H9 (cell line): ENCODE measurements around the gene CAGE1. TPM values are rescaled to one million over a fixed set of nuclear protein-coding genes. Genes with fewer than 3 reads are reported as not detected.

Experiments used
- DNase-seq: peaks from one replicate; pipeline ENCODE4 v3.0.0-alpha.2; 2017
- H2AFZ ChIP-seq: one replicate; pipeline ENCODE4 v1.6.1; 2013; ENCODE audit warnings: mild to moderate bottlenecking, low read length, control low read depth, moderate library complexity
- H2AK5ac ChIP-seq: 2 replicates; pipeline ENCODE4 v1.6.1; 2013; ENCODE audit warnings: low read length, control low read depth, mixed read lengths; ENCODE audit not compliant: insufficient read length
- H2BK120ac ChIP-seq: one replicate; pipeline ENCODE4 v1.6.1; 2013; ENCODE audit warnings: low read depth, mild to moderate bottlenecking, low read length, control low read depth, inconsistent platforms; ENCODE audit not compliant: poor library complexity, severe bottlenecking
- H2BK12ac ChIP-seq: 2 replicates; pipeline ENCODE4 v1.6.1; 2013; ENCODE audit warnings: low read length, control low read depth, mixed read lengths, low read depth; ENCODE audit not compliant: insufficient read length
- H2BK15ac ChIP-seq: 2 replicates; pipeline ENCODE4 v1.6.1; 2013; ENCODE audit warnings: low read depth, low read length, control low read depth
- H2BK20ac ChIP-seq: one replicate; pipeline ENCODE4 v1.6.1; 2013; ENCODE audit warnings: low read depth, mild to moderate bottlenecking, low read length, control low read depth, inconsistent platforms; ENCODE audit not compliant: poor library complexity, severe bottlenecking
- H2BK5ac ChIP-seq: 2 replicates; pipeline ENCODE4 v1.6.1; 2013; ENCODE audit warnings: low read length, control low read depth, mixed read lengths; ENCODE audit not compliant: insufficient read length
- H3K14ac ChIP-seq: 2 replicates; pipeline ENCODE4 v1.6.1; 2013; ENCODE audit warnings: low read length, control low read depth; ENCODE audit not compliant: insufficient read depth
- H3K18ac ChIP-seq: 2 replicates; pipeline ENCODE4 v1.6.1; 2013; ENCODE audit warnings: low read depth, mild to moderate bottlenecking, mixed read lengths, low read length, control low read depth; ENCODE audit not compliant: insufficient read length
- H3K23ac ChIP-seq: 2 replicates; pipeline ENCODE4 v1.6.1; 2013; ENCODE audit warnings: low read length, control low read depth, mixed read lengths, low read depth; ENCODE audit not compliant: insufficient read length
- H3K23me2 ChIP-seq: 2 replicates; pipeline ENCODE4 v1.6.1; 2013; ENCODE audit warnings: low read depth, mild to moderate bottlenecking, mixed read lengths, low read length, control low read depth; ENCODE audit not compliant: insufficient read length, poor library complexity, severe bottlenecking
- H3K27ac ChIP-seq: 2 replicates; pipeline ENCODE4 v1.5.1; 2013; ENCODE audit warnings: low read length, control low read depth, mixed read lengths, low read depth; ENCODE audit not compliant: insufficient read length
- H3K27me3 ChIP-seq: 2 replicates; pipeline ENCODE4 v1.6.1; 2013; ENCODE audit warnings: low read length, control low read depth, inconsistent platforms; ENCODE audit not compliant: insufficient read depth
- H3K4ac ChIP-seq: 2 replicates; pipeline ENCODE4 v1.6.1; 2013; ENCODE audit warnings: low read depth, mild to moderate bottlenecking, control low read depth, inconsistent platforms, low read length, moderate library complexity
- H3K4me1 ChIP-seq: 2 replicates; pipeline ENCODE4 v1.6.1; 2013; ENCODE audit warnings: low read length, control low read depth, inconsistent platforms; ENCODE audit not compliant: insufficient read depth
- H3K4me2 ChIP-seq: 2 replicates; pipeline ENCODE4 v1.6.1; 2013; ENCODE audit warnings: low read length, control low read depth, mixed read lengths; ENCODE audit not compliant: insufficient read length, insufficient read depth
- H3K56ac ChIP-seq: 2 replicates; pipeline ENCODE4 v1.6.1; 2013; ENCODE audit warnings: low read depth, mild to moderate bottlenecking, mixed read lengths, low read length, control low read depth; ENCODE audit not compliant: insufficient read length
- H3K79me1 ChIP-seq: 2 replicates; pipeline ENCODE4 v1.6.1; 2013; ENCODE audit warnings: low read depth, mild to moderate bottlenecking, moderate library complexity, low read length, control low read depth, inconsistent platforms; ENCODE audit not compliant: insufficient read depth, poor library complexity, severe bottlenecking
- H3K79me2 ChIP-seq: 2 replicates; pipeline ENCODE4 v1.6.1; 2013; ENCODE audit warnings: low read length, control low read depth, inconsistent platforms; ENCODE audit not compliant: insufficient read depth
- H3K9ac ChIP-seq: 2 replicates; pipeline ENCODE4 v1.6.1; 2013; ENCODE audit warnings: low read length, control low read depth, mixed read lengths; ENCODE audit not compliant: insufficient read length; ENCODE audit errors: extremely low read depth
- H3K9me3 ChIP-seq: one replicate; pipeline ENCODE4 v1.6.1; 2013; ENCODE audit warnings: low read depth, low read length, inconsistent platforms; ENCODE audit not compliant: control insufficient read depth
- H3T11ph ChIP-seq: one replicate; pipeline ENCODE4 v1.6.1; 2013; ENCODE audit warnings: mild to moderate bottlenecking, low read length, control low read depth, inconsistent platforms
- H4K20me1 ChIP-seq: one replicate; pipeline ENCODE4 v1.6.1; 2013; ENCODE audit not compliant: control insufficient read depth, insufficient read length, insufficient read depth
- H4K5ac ChIP-seq: 2 replicates; pipeline ENCODE4 v1.6.1; 2013; ENCODE audit warnings: low read depth, mild to moderate bottlenecking, mixed read lengths, low read length, control low read depth; ENCODE audit not compliant: insufficient read length
- H4K8ac ChIP-seq: replicated peaks from 2 replicates; pipeline ENCODE4 v1.6.1; 2013; ENCODE audit warnings: low read length, control low read depth, mixed read lengths, low read depth; ENCODE audit not compliant: insufficient read length
- H4K91ac ChIP-seq: 2 replicates; pipeline ENCODE4 v1.6.1; 2013; ENCODE audit warnings: low read depth, mild to moderate bottlenecking, moderate library complexity, mixed read lengths, low read length, control low read depth; ENCODE audit not compliant: insufficient read length
- H3K27ac Mint-ChIP-seq, 3 experiments: 2 replicates in 2 of 3; 3 replicates in 1 of 3; pipeline ENCODE4 v1.8.0; 2020 to 2021; ENCODE audit warnings: mixed read lengths in 3 of 3, mild to moderate bottlenecking in 1 of 3, moderate library complexity in 1 of 3
- H3K27me3 Mint-ChIP-seq: 2 replicates; pipeline ENCODE4 v1.8.0; 2021; ENCODE audit warnings: low read depth, mild to moderate bottlenecking, moderate library complexity, mixed read lengths
- H3K36me3 Mint-ChIP-seq, 3 experiments: 2 replicates in 2 of 3; 3 replicates in 1 of 3; pipeline ENCODE4 v1.8.0; 2020 to 2021; ENCODE audit warnings: low read depth in 3 of 3, mixed read lengths in 3 of 3; ENCODE audit not compliant: insufficient read depth in 1 of 3
- H3K4me1 Mint-ChIP-seq, 2 experiments: 2 replicates each; pipeline ENCODE4 v1.8.0; 2020; ENCODE audit warnings: mixed read lengths in 2 of 2
- H3K4me3 Mint-ChIP-seq, 2 experiments: 2 replicates in 1 of 2; 3 replicates in 1 of 2; pipeline ENCODE4 v1.8.0; 2020 to 2021; ENCODE audit warnings: mild to moderate bottlenecking in 2 of 2, mixed read lengths in 2 of 2, moderate library complexity in 1 of 2
- H3K9me3 Mint-ChIP-seq, 2 experiments: 2 replicates in 1 of 2; 3 replicates in 1 of 2; pipeline ENCODE4 v1.8.0; 2020; ENCODE audit warnings: mild to moderate bottlenecking in 2 of 2, mixed read lengths in 2 of 2, moderate library complexity in 1 of 2
- WGBS: extraction: QIAGEN DNeasy Blood & Tissue Kit; methylation state at CpG from one replicate; pipeline ENCODE4 v1.1.7; 2013; ENCODE audit warnings: missing lambda C conversion rate, low lambda C conversion rate, mixed read lengths; ENCODE audit not compliant: insufficient read length; ENCODE audit errors: extremely low coverage; 5-methylcytosine and 5-hydroxymethylcytosine counted together
- total RNA-seq: library from RNA; stranded (reverse); gene quantifications from 2 replicates; pipeline ENCODE4 v1.2.1, GENCODE V29; 2021
- TF ChIP-seq, protein P1 (sequence below): fragments of 200-600 bp; sonication (generic); conservative IDR thresholded peaks from 3 replicates; pipeline ENCODE4 v1.8.0; 2021; ENCODE audit warnings: antibody characterized with exemption, mild to moderate bottlenecking

CAGE1 gene
- total RNA-seq, 1 experiment from 2014 or later, result 0.28 TPM

DNA sequence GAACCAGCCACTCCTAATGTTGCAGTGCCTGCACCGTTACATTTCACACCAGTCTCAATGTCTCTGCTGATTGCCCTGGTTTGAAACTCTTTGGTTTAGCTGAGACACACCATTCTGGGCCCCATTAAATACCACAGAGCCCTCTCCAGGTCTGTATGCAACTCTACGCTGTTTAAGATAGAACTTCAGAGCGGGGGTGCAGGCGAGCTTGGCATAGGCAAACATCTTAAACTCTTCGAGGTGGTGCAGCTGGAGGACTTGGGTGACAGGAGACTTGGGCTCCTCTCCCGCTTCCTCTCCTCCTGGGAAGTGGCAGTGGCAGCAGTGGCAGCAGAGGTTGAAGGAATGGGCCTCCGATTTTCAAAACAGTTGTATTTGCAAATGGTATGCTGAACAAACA, 58.1 kb downstream of the CAGE1 start:
- no peak overlapping the region for H2AFZ ChIP-seq
- WGBS, result no CpG with 5 or more reads among the region's 7 CpGs
- no peaks in the 10 kb centered on the region for H3K79me2 ChIP-seq
- no peak overlapping the region for H4K91ac ChIP-seq
- Mint-ChIP-seq H3K27me3 (no peaks in the 10 kb centered on the region), H3K36me3 (no peaks in the 10 kb centered on the region), H3K27ac (no peak overlapping the region), H3K4me3 (no peak overlapping the region), H3K4me1 (peaks cover 0 to 2% of the 10 kb centered on the region in 2 experiments; a peak in 1 of 4 replicates), H3K9me3 (no peaks in the 10 kb centered on the region)
- H3K9ac ChIP-seq, result no peak overlapping the region
- H3K4me1 ChIP-seq, result no peaks in the 10 kb centered on the region
- H2BK15ac ChIP-seq, result no peak overlapping the region
- no peak overlapping the region for H3K23ac ChIP-seq
- no peak overlapping the region for H2BK5ac ChIP-seq
- H3K9me3 ChIP-seq, result no peaks in the 10 kb centered on the region
- no peaks in the 10 kb centered on the region for H4K20me1 ChIP-seq
- TF ChIP-seq, protein P1, sequence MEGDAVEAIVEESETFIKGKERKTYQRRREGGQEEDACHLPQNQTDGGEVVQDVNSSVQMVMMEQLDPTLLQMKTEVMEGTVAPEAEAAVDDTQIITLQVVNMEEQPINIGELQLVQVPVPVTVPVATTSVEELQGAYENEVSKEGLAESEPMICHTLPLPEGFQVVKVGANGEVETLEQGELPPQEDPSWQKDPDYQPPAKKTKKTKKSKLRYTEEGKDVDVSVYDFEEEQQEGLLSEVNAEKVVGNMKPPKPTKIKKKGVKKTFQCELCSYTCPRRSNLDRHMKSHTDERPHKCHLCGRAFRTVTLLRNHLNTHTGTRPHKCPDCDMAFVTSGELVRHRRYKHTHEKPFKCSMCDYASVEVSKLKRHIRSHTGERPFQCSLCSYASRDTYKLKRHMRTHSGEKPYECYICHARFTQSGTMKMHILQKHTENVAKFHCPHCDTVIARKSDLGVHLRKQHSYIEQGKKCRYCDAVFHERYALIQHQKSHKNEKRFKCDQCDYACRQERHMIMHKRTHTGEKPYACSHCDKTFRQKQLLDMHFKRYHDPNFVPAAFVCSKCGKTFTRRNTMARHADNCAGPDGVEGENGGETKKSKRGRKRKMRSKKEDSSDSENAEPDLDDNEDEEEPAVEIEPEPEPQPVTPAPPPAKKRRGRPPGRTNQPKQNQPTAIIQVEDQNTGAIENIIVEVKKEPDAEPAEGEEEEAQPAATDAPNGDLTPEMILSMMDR, result no peak
- no peak overlapping the region for H3K4me2 ChIP-seq
- no peak overlapping the region for H3K27ac ChIP-seq
- no peak overlapping the region for H3T11ph ChIP-seq
- no peak overlapping the region for H3K56ac ChIP-seq
- no peak overlapping the region for H4K5ac ChIP-seq
- H4K8ac ChIP-seq, result no peak overlapping the region
- no peak overlapping the region for H3K4ac ChIP-seq
- DNase-seq, result no peak
- no peaks in the 10 kb centered on the region for H3K79me1 ChIP-seq
- H2BK20ac ChIP-seq, result no peak overlapping the region
- no peak overlapping the region for H3K18ac ChIP-seq
- H3K23me2 ChIP-seq, result no peaks in the 10 kb centered on the region
- no peak overlapping the region for H3K14ac ChIP-seq
- H2BK12ac ChIP-seq, result no peak overlapping the region
- H2BK120ac ChIP-seq, result no peak overlapping the region
- H2AK5ac ChIP-seq, result no peak overlapping the region
- no peaks in the 10 kb centered on the region for H3K27me3 ChIP-seq
